ENCODE results near the gene FAM234B.

FAM234B gene

GRCh38 chr12:13124656-13125505, 80.7 kb downstream of the FAM234B start:
- no peak for DNase-seq

- no peak for DNase-seq
Observed at GRCh38 chr12:13125996-13126395, 81.8 kb downstream of the FAM234B start.

- DNase-seq = no peak
Observed at GRCh38 chr12:13126494-13126893, 82.3 kb downstream of the FAM234B start.

DNA sequence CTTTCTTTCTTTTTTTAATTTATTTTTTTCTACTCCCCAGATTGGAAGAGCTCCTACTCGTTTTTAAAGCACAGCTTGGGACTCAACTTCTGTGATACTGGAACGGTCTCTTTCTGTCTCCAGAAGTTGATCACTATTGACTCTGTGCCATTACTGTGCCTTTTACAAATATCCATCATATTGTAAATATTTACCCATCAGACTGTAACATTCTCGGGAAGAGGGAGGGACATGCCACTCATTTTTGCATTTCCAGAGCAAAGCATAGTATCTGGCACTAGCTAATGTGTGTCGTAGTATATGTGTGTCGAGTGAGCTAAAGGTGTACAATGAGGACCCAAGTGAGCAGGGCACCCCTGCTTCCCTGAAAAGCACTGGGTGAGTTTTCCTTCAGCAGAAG, 83.3 kb downstream of the FAM234B start:
- DNase-seq = no peak

DNA sequence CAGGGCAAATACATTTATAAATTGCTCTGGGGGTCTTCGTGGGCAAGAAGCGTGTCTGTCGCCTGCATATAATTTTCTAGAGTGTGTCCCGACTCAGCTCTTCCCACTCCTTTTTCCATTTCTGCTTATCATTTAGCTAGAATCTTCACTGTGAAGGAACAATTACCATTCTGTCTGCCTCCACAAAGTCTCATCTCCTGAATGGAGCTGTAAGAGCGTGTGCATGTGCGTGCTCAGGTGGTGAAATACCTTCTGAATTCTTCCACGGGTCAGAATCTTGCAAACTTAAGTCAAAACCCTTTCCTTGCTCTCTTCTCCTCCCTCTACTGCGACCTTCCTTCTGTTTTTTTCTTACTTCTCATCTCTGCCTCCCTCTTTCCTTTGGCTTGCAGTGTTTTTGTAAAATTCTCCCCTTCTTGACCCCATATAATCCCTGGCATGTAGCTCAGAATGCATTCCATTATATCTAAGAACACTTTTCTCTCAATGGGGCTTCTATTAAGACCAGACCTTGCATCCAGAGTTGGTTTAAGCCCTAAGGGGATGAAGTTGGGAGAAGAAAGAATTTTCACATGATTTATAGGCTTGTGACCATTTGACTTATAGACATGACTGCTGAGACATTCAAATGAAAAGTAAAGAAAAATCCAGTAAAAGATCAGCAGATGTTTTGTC, 84.2 kb downstream of the FAM234B start:
- DNase-seq = no peak

DNA sequence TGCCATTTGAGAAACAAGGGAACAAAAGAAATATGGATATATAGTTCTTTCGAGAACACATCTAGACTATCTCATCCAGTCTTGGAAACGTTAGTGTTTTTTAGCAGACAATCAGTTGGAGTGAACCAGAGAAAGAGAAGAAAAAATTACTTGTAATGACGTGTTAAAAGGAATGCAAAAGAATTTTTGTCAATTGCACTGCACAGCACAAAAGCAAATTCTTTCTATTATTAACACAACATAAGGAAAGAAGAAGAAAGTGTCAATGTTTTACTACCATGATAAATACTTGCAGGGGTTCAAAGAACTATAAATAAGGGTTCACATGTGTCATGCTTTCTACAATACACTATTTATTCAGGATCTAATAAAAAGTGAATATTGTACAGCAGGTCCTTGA, 86.8 kb downstream of the FAM234B start:
- DNase-seq = no peak

Measured in activated CD4-positive, alpha-beta T cell treated with anti-CD3 and anti-CD28 coated beads, Interleukin-2, amount 50 U/mL, for 48 hours (primary cell).